CD4-positive, CD25-positive, alpha-beta regulatory T cell (primary cell): ENCODE results near the gene KRT12. TPM values are rescaled to one million over a fixed set of nuclear protein-coding genes. Genes with fewer than 3 reads are reported as not detected.

Experiments
- ATAC-seq, 2 donors: fragments of 150-1000 bp; cut with Tn5 transposase; one replicate each; pipeline ENCODE4 v1.10.0; 2021; ENCODE audit warnings: low read depth in 2 of 2, moderate number of reproducible peaks in 2 of 2, moderate library complexity in 1 of 2
- DNase-seq, 3 donors: peaks; one replicate each; pipeline versions ENCODE4 v3.0.0 to v3.0.0-alpha.2; 2012 to 2022; ENCODE audit warnings: mixed read lengths in 1 of 3
- H3K27ac ChIP-seq: one replicate; pipeline ENCODE4 v1.7.0; 2013; ENCODE audit warnings: mild to moderate bottlenecking, low read length; ENCODE audit not compliant: insufficient read depth, poor library complexity, severe bottlenecking
- H3K27me3 ChIP-seq: one replicate; pipeline ENCODE4 v1.7.0; 2013; ENCODE audit warnings: low read length; ENCODE audit not compliant: control insufficient read depth, insufficient read depth
- H3K36me3 ChIP-seq: one replicate; pipeline ENCODE4 v1.7.0; 2013; ENCODE audit warnings: mild to moderate bottlenecking, low read length, moderate library complexity; ENCODE audit not compliant: control insufficient read depth, insufficient read depth
- H3K4me1 ChIP-seq: 2 replicates; pipeline ENCODE4 v1.7.0; 2013; ENCODE audit warnings: mild to moderate bottlenecking, low read length; ENCODE audit not compliant: insufficient read depth, control insufficient read depth, poor library complexity, severe bottlenecking
- H3K4me3 ChIP-seq: one replicate; pipeline ENCODE4 v1.7.0; 2013; ENCODE audit warnings: low read depth, mild to moderate bottlenecking, low read length, moderate library complexity
- H3K9me3 ChIP-seq, 2 experiments: 1 replicate in 1 of 2; 2 replicates in 1 of 2; pipeline ENCODE4 v1.7.0; 2013; ENCODE audit warnings: low read length in 2 of 2, mild to moderate bottlenecking in 1 of 2, moderate library complexity in 1 of 2; ENCODE audit not compliant: control insufficient read depth in 2 of 2
- H3K27ac Mint-ChIP-seq, 3 donors: one replicate each; pipeline ENCODE4 v1.8.0; 2020 to 2022; ENCODE audit warnings: mild to moderate bottlenecking in 3 of 3, mixed read lengths in 3 of 3, moderate library complexity in 2 of 3
- H3K27me3 Mint-ChIP-seq: one replicate; pipeline ENCODE4 v1.8.0; 2022; ENCODE audit warnings: mild to moderate bottlenecking, mixed read lengths
- H3K36me3 Mint-ChIP-seq: one replicate; pipeline ENCODE4 v1.8.0; 2020; ENCODE audit warnings: mixed read lengths
- H3K4me1 Mint-ChIP-seq, 4 donors: one replicate each; pipeline ENCODE4 v1.8.0; 2020 to 2022; ENCODE audit warnings: mixed read lengths in 4 of 4, mild to moderate bottlenecking in 1 of 4
- H3K4me3 Mint-ChIP-seq, 4 donors: one replicate each; pipeline ENCODE4 v1.8.0; 2020 to 2022; ENCODE audit warnings: mild to moderate bottlenecking in 4 of 4, mixed read lengths in 4 of 4, moderate library complexity in 3 of 4
- H3K9me3 Mint-ChIP-seq, 7 donors: one replicate each; pipeline ENCODE4 v1.8.0; 2020 to 2022; ENCODE audit warnings: mixed read lengths in 7 of 7, mild to moderate bottlenecking in 3 of 7, moderate library complexity in 2 of 7
- polyA plus RNA-seq, 4 donors: library from polyadenylated mRNA; unstranded; fragments of 300-500 nt; fragmentation: Illumina TruSeq; gene quantifications; one replicate each; pipeline ENCODE4 v1.2.3, GENCODE V29; 2021
- total RNA-seq: library from RNA; stranded (reverse); gene quantifications from one replicate; pipeline ENCODE4 v1.2.3, GENCODE V29; 2022

The KRT12 gene
- total and polyA plus RNA-seq, 5 donors from 2014 or later: not detected

DNA sequence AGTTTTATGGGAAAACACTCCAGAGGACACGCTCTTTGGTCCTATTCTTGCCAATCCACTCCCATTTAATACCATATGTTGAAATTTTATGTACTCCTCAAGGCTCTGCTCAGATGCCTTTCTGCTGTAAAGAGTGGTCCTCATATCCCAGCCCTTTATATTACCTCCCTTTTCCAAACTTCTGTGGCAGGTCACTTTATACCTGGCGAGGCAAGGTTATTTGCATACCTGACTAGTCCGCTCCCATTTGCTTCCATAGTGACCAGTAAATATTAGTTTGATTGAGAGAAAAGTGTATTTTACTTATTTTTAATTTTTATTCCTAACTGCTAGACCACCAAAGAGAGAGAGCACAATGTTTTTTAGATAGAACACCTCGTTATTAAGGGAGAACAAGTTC lies 17.3 kb downstream of the KRT12 start:
- Mint-ChIP-seq H3K27ac (no peak overlapping the region), H3K27me3 (peaks cover 49% of the 10 kb centered on the region)
- no peaks in the 10 kb centered on the region for H3K36me3 ChIP-seq

DNA sequence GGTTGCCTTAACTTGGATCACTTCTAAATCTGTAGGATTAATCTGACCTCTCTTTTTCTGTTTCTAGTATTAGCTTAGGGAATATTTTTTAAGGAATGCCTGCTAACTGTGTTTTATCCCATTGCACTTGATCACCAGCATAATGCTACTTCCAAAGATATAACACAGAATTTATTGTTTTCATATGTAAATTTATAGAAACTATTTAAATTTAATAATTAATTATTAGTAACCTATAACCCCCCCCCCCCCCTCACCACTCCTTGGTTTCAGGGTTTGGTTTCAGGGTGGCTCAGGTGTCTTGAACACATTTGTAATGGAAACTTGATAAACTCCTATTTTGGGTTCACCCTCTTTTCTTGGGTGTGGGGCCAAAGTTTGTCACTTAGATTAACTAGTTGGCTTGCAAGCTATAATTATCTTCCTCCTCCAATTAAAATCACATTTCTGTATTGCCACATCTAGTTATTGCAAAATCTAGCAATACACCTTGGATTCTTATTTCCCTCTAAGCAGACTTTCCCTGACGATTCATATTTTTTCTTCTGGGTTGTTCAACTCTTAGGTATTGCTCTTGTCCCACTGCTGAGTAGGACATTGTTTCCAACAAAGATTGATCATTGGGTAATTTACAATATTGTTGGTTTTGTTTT lies 18.3 kb downstream of the KRT12 start:
- H3K4me1 ChIP-seq: no peaks in the 10 kb centered on the region
- DNase-seq: no peak
- Mint-ChIP-seq H3K4me3 (no peak overlapping the region), H3K27ac (no peak overlapping the region), H3K36me3 (no peaks in the 10 kb centered on the region), H3K9me3 (no peaks in the 10 kb centered on the region), H3K27me3 (peaks cover 56% of the 10 kb centered on the region), H3K4me1 (no peaks in the 10 kb centered on the region)
- no peaks in the 10 kb centered on the region for H3K36me3 ChIP-seq
- no peak for ATAC-seq
- no peaks in the 10 kb centered on the region for H3K9me3 ChIP-seq
- H3K27ac ChIP-seq: no peak overlapping the region
- H3K4me3 ChIP-seq: no peak overlapping the region
- peaks cover 24% of the 10 kb centered on the region for H3K27me3 ChIP-seq

More for the DNA sequence above, 17.3 kb downstream of the KRT12 start:
- Mint-ChIP-seq H3K36me3 (no peaks in the 10 kb centered on the region), H3K4me3 (no peak overlapping the region), H3K9me3 (no peaks in the 10 kb centered on the region), H3K4me1 (no peaks in the 10 kb centered on the region)
- no peak overlapping the region for H3K27ac ChIP-seq
- no peak overlapping the region for H3K4me3 ChIP-seq
- ATAC-seq: no peak
- H3K27me3 ChIP-seq: peaks cover 24% of the 10 kb centered on the region
- no peak for DNase-seq
- H3K9me3 ChIP-seq: no peaks in the 10 kb centered on the region
- no peaks in the 10 kb centered on the region for H3K4me1 ChIP-seq

DNA sequence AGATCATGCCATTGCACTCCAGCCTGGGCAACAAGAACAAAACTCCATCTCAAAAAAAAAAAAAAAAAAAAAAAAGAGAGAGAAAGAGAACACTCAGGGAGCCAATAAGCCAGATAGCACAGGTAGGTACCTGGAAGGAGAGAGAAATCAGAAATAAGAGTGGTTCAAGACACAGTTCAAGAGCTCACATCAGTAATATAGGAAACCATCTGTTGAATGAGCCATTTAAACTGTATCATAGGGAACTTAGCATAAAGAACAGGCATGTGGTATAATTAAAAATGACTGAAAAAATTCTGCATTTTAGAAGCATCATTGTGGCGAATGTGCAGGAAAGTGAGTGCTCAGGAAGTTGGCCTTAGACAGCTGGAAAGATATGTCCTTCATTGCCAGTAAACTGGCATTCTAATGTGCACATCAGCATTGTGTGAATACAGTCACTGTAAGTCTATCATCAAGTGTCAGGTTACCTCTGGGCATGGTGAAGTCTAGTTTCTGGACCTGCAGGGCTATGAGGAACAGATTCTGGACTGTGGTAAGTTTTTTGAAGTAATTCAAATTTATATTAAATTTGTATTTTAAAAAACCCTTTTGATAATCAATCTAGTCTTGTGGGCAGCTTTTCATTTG lies 20.4 kb downstream of the KRT12 start:
- H3K27ac Mint-ChIP-seq: no peak overlapping the region
- no peaks in the 10 kb centered on the region for H3K9me3 ChIP-seq
- no peaks in the 10 kb centered on the region for H3K4me1 Mint-ChIP-seq
- H3K36me3 Mint-ChIP-seq: no peaks in the 10 kb centered on the region
- no peak overlapping the region for H3K4me3 ChIP-seq
- peaks cover 27% of the 10 kb centered on the region for H3K27me3 ChIP-seq
- peaks cover 64% of the 10 kb centered on the region for H3K27me3 Mint-ChIP-seq
- ATAC-seq (no peak), DNase-seq (no peak)
- no peaks in the 10 kb centered on the region for H3K4me1 ChIP-seq
- no peak overlapping the region for H3K4me3 Mint-ChIP-seq
- peaks cover 0 to 1% (median 0%) of the 10 kb centered on the region in 7 donors for H3K9me3 Mint-ChIP-seq
- no peaks in the 10 kb centered on the region for H3K36me3 ChIP-seq
- no peak overlapping the region for H3K27ac ChIP-seq

DNA sequence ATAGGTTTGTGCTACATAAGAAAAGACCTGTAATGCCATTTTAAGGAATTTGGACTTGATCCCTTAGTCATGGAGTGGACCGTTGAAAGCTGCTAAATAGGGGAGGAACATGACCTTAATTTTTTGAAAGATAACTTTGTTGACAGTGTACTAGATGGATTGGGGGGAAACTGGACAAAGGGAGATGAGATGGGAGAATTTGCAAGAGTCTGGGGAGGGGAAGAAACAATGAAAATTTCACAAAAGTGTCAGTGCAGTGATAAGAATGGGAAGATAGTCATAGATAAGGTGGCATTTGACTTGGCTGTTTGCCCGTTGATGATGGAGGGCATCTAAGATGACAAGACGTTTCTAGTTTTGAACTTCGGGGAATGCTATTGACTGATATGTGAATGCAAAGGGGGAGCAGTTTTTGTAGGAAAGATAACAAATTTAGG lies 22.3 kb downstream of the KRT12 start:
- Mint-ChIP-seq H3K36me3 (no peaks in the 10 kb centered on the region), H3K4me3 (no peak overlapping the region), H3K9me3 (peaks cover 0 to 1% (median 0%) of the 10 kb centered on the region in 7 donors), H3K27ac (no peak overlapping the region), H3K4me1 (no peaks in the 10 kb centered on the region), H3K27me3 (peaks cover 68% of the 10 kb centered on the region)
- no peaks in the 10 kb centered on the region for H3K4me1 ChIP-seq
- no peaks in the 10 kb centered on the region for H3K9me3 ChIP-seq
- H3K27me3 ChIP-seq: peaks cover 29% of the 10 kb centered on the region
- H3K36me3 ChIP-seq: no peaks in the 10 kb centered on the region
- DNase-seq (no peak), ATAC-seq (no peak)
- H3K27ac ChIP-seq: no peak overlapping the region
- H3K4me3 ChIP-seq: no peak overlapping the region

DNA sequence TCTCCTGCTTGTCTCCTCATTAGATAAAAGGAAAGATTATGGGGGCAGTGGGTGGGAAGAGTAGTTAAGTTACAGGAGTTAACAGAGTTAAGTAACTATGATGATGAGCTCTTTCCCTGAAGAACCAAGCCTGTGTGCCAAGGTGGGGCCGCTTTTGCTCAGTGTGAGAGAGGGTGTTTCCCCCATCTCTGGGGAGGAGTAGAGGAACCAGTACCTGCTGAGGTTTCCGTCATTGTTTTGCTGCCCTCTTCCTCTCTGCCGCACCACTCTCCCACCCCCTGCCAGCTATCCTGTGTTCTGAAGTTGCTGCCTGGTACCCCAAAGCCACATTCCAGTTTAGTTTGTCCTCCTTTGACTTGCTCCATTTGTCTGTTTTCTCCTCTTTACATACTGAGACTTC lies 23.8 kb downstream of the KRT12 start:
- Mint-ChIP-seq H3K27me3 (peaks cover 75% of the 10 kb centered on the region), H3K36me3 (no peaks in the 10 kb centered on the region), H3K4me1 (no peaks in the 10 kb centered on the region), H3K4me3 (no peak overlapping the region), H3K27ac (no peak overlapping the region), H3K9me3 (peaks cover 0 to 1% (median 0%) of the 10 kb centered on the region in 7 donors)
- no peak for DNase-seq
- no peaks in the 10 kb centered on the region for H3K36me3 ChIP-seq
- H3K27ac ChIP-seq: no peak overlapping the region
- H3K4me1 ChIP-seq: no peaks in the 10 kb centered on the region
- peaks cover 24% of the 10 kb centered on the region for H3K27me3 ChIP-seq
- H3K9me3 ChIP-seq: no peaks in the 10 kb centered on the region
- no peak for ATAC-seq
- H3K4me3 ChIP-seq: no peak overlapping the region

DNA sequence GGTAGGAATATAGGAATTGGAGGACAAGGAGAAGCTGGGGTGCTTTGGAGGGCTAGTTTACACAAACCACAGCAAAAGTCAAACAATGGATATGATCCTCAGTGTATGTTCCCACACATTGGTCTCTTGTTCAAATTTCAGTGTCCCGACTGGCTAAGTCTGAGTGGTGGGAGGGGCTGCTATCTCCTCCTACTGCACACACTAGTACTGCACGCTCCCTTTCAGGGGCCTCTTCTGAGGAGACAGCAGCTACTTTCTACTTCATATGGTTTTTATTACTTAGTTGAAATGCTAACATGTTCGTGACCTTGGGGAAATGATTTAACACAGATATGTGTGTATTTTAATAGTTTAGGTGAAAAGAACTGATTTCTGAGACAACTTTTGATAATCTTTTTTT lies 25.8 kb downstream of the KRT12 start:
- no peak overlapping the region for H3K4me3 ChIP-seq
- no peaks in the 10 kb centered on the region for H3K4me1 ChIP-seq
- Mint-ChIP-seq H3K4me3 (no peak overlapping the region), H3K36me3 (no peaks in the 10 kb centered on the region), H3K27ac (no peak overlapping the region), H3K27me3 (peaks cover 66% of the 10 kb centered on the region), H3K9me3 (peaks cover 0 to 1% (median 0%) of the 10 kb centered on the region in 7 donors), H3K4me1 (no peaks in the 10 kb centered on the region)
- peaks cover 20% of the 10 kb centered on the region for H3K27me3 ChIP-seq
- H3K9me3 ChIP-seq: no peaks in the 10 kb centered on the region
- DNase-seq: no peak
- no peak for ATAC-seq
- no peaks in the 10 kb centered on the region for H3K36me3 ChIP-seq
- H3K27ac ChIP-seq: no peak overlapping the region

DNA sequence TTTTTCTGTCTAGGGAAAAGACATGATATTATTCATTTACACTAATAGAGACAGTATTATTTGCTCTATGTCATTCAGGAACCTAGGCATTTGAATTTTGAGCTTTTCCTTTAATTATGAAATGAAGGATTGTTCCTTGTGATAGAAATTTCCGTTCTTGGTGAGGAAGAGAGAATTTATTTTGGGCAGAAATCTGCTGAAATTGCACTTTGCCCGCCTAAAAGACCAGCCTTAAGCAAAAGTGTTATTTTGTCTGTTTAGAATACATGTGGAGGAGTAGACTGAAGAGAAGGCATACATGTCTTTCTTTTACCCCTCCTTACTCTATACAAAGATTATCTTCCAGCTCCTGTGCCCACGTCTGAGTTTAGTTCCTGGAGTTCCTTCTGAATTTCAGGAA lies 27.8 kb downstream of the KRT12 start:
- no peak for ATAC-seq
- no peak overlapping the region for H3K27ac Mint-ChIP-seq

DNA sequence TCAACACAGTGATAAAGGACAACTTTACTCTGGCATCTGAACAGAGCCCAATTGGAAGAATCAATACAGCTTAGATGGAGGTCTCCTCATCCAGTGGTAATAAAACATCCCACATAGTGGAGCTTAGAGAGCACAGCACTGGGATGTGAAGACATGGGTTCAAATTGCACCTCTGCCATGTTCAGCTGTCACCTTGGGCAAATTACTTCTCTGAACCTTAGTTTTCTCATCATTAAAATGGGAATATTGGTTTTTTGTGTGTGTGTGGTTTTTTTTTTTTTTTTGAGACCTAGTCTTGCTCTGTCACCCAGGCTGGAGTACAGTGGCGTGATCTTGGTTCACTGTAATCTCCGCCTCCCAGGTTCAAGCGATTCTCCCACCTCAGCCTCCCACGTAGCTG lies 31.0 kb downstream of the KRT12 start:
- H3K9me3 Mint-ChIP-seq: no peaks in the 10 kb centered on the region
- H3K36me3 ChIP-seq: peaks cover 10% of the 10 kb centered on the region
- H3K4me1 ChIP-seq: no peaks in the 10 kb centered on the region
- no peaks in the 10 kb centered on the region for H3K9me3 ChIP-seq
- H3K27me3 Mint-ChIP-seq: peaks cover 26% of the 10 kb centered on the region
- H3K27ac Mint-ChIP-seq: no peak overlapping the region
- no peak overlapping the region for H3K4me3 ChIP-seq
- no peak overlapping the region for H3K4me3 Mint-ChIP-seq
- DNase-seq: no peak
- peaks cover 18% of the 10 kb centered on the region for H3K36me3 Mint-ChIP-seq
- ATAC-seq: no peak
- peaks cover 4% of the 10 kb centered on the region for H3K27me3 ChIP-seq
- peaks cover 0 to 7% (median 0%) of the 10 kb centered on the region in 4 donors for H3K4me1 Mint-ChIP-seq
- no peak overlapping the region for H3K27ac ChIP-seq

More for the DNA sequence above, 27.8 kb downstream of the KRT12 start:
- Histone ChIP-seq H3K9me3 (no peaks in the 10 kb centered on the region), H3K27me3 (peaks cover 16% of the 10 kb centered on the region), H3K4me3 (no peak overlapping the region), H3K4me1 (no peaks in the 10 kb centered on the region), H3K27ac (no peak overlapping the region), H3K36me3 (peaks cover 8% of the 10 kb centered on the region)
- Mint-ChIP-seq H3K4me3 (no peak overlapping the region), H3K36me3 (peaks cover 11% of the 10 kb centered on the region), H3K27me3 (peaks cover 47% of the 10 kb centered on the region), H3K9me3 (peaks cover 0 to 1% (median 0%) of the 10 kb centered on the region in 7 donors), H3K4me1 (no peaks in the 10 kb centered on the region)
- no peak for DNase-seq
